GM19351 (cell line): ENCODE measurements around the gene TAF6.

Source experiments
- ATAC-seq: cut with Tn5 transposase; IDR thresholded peaks from one replicate; pipeline ENCODE4 v1.9.1; 2021; ENCODE audit warnings: mild to moderate bottlenecking, moderate library complexity; ENCODE audit not compliant: unreplicated experiment

The TAF6 gene

DNA sequence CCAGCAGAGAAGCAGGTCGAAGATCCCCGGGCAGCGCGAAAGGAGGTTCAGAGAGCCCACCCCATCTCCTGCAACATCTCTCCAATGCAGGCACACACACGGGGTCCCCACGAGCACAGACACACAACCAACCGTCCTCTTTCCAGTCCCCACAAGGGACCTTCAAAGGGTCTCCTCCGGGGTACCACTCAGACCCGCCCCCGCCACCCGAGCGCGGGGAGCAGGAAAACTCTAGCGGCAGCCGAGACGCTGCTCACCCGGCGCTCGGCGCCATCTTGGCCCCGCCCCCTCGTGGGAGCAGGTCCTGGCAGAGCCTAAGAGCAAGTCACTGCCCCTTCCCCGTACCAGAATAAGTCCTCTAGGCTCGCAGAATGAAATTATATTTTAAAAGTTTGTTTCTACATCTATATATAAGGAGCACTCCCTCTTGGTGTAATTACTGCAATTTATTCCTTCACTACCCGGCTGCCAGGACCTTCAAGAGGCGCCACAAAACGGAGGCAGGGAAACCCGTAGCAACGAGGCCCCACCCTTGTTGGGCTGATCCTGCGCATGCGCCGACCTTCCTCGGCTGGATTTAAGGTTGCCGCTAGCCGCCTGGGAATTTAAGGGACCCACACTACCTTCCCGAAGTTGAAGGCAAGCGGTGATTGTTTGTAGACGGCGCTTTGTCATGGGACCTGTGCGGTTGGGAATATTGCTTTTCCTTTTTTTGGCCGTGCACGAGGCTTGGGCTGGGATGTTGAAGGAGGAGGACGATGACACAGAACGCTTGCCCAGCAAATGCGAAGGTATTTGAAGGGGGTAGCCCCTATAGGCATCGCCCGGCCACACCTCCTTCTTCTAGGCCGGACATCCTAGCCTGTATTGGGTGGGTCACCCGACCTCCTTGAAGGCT is at the start of gene TAF6, which contains the start of gene CNPY4:
TAF6 (minus strand) TSS at position 287 of the 898 bp plus-strand sequence. CDS start 5,149 bp downstream, outside the sequence.
CNPY4 (plus strand) TSS at position 563 of the 898 bp plus-strand sequence; CDS start at position 674, 111 bp downstream.
- ATAC-seq: peak; percentile 78

DNA sequence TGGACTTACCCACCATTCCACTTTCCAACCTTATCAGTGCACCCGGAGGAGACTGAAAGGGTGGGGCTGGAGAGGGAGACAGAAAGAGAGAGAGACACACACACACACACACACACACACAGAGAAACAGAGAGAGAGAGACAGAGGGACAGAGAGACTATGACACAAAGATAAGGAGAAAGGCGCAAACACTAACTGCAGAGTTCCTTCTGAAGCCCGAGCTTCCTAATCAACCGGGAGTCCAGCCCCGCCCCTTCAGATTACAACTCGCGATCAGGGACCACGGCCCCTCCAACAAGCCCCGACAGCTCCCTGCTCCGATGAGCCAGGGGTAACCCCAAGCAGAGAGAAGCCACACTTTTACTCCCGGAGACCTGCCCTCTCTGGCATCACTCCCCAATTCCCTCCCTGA is 48.8 kb upstream of the TAF6 start:
- ATAC-seq: no peak

DNA sequence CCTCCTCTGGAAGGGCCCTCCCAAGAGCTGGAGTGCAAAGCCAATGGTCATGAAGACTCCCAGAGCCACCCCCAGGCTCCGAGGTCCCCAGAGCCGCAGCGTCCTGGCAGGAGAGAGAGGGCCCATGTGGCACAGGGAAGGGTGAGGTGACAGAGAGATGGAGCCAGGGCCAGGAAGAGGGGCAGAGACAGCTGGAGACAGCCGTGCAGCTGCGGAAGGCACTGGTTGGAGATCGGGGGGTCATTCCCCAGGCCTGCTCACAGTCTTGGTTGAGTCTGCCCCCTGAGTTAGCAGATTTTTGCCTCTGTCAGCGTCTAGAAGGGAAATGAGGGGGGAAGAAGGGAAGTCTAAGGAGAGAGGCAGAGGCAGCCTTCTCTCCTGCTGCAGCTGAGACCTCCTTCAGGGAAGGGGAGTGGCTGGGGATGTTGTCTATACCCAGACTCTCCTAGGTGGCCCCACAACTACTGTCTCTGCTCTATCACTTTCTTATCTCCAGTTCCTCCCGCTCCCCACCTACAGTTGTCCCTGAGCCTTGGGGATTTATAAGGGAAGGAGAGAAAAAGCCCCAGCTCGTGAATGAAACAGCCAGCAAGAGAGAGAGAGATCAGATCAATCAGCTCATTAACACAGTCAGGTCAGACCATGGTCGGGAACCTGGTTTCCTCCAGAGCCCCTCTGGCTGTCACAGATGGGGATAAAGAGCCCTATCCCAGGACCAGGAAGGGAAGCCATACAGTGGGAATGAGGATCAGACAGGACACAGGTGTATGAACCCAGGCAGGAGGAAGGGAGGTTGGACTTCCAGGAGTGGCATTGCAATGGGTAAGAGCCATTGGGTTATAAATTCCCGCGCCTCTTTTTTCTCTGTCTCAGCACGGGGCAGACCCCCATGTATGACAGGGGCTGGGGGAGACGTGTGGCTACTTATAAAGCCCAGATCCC is 48.1 kb upstream of the TAF6 start:
- no peak for ATAC-seq

DNA sequence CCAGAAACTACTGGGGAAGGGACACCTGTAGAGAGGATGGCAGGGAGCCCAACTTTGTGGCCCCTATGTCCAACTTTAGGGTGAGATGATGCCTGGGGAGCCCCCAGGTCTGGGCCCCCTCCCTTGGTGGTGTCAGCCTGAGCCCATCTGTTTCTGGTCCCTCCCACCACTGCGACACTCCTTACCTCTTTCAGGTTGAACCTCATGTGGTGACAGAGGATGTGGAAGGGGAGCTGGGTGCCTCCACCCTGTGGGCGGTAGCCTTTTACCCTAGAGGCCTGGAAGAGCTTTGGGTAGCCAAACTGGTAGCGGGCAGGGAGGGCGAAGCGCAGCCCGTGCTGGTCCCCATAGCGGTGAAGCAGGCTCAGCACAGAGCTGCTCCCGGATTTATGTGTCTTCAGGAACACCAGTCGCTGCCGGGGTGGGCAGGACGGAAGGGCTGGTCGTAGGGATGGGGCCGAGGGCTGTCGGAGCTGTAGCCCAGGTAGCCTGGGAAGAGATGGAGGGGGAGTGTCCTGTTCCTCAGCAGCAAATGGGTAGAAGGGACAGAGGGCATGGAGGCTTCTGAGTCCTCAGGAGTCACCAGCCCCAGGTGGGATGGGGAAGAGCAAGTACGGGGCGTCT is 47.3 kb upstream of the TAF6 start:
- no peak for ATAC-seq

DNA sequence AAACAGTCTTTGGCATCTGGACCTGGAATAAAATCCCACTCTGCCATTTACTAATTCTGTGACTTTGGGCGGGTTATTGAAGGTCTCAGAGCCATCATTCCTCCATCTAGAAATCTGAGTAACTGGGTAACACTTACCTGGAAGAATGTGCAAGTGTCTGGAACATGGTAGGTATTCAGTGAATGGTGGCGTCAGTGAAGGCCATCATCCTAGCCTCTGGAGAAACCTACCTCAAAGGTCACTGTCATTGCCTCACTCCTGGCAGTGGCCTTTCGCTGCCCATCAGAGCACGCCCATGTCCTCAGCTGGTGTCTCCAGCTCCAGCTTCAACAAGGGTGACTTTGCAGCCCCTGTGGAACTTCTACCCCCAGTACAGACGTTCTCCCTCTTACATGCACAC is 44.7 kb upstream of the TAF6 start:
- ATAC-seq: no peak

DNA sequence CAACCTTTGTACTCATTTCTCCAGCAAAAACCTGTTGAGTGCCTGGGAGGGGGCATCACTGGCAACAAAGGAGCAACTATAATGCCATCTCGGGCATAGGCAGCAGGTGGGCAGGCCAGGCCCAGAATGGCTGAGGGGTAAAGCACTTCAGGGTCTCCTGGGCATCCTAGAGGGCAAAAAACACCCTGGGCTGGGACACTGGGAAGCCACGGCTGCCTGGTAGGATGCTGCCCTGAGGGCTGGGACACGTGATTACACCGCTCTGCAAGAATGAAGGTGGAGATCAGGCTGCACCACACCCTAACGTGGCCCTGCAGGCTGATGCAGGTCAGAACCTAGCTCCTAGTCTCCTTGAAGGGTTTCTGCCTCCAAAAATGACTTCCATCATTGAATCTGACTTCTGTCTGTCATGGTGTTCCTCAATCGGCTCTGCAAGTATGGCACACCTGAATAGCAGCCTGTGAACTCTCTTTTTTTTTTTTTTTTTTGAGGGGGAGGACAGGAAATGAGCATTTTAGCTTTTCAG is 43.9 kb upstream of the TAF6 start:
- no peak for ATAC-seq

DNA sequence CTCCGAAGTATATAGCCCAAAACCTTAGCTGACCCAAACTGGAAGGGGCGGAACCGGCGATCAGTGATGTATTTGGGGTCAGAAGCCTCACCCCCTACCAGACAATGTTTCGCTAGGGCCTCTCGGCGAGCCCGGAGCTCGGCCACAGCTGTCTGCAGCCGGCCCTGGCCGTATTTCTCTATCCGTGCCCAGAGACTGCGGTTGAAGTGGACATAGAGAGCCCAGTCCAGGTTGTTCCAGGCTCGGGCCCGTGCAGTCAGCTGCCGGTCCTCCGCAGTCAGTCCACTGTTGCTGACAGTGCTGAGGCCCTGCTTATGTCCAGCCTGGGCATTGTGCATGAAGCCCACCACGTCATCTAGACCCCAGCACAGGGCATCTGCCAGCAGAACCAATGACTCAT is 40.9 kb upstream of the TAF6 start:
- ATAC-seq: no peak

DNA sequence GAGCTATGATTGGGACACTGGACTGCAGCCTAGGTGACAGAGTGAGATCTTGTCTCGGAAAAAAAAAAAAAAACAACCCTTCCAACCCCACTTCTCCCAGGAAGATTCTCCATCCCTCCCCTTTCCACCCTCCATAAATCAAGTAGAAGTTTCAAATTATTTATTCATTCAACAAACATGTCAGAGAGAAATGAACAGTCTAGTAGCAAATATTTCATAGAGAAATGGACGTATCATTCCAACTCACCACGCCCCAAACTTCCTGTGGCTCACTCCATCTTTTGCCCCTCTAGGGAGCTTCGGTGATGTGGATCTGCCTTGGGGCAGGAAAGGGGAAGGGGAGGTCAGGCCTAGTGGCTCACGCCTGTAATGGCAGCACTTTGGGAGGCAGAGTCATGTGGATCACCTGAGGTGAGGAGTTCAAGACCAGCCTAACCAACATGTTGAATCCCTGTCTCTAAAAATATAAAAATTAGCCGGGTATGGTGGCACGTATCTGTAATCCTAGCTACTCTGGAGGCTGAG is 40.0 kb upstream of the TAF6 start:
- no peak for ATAC-seq

DNA sequence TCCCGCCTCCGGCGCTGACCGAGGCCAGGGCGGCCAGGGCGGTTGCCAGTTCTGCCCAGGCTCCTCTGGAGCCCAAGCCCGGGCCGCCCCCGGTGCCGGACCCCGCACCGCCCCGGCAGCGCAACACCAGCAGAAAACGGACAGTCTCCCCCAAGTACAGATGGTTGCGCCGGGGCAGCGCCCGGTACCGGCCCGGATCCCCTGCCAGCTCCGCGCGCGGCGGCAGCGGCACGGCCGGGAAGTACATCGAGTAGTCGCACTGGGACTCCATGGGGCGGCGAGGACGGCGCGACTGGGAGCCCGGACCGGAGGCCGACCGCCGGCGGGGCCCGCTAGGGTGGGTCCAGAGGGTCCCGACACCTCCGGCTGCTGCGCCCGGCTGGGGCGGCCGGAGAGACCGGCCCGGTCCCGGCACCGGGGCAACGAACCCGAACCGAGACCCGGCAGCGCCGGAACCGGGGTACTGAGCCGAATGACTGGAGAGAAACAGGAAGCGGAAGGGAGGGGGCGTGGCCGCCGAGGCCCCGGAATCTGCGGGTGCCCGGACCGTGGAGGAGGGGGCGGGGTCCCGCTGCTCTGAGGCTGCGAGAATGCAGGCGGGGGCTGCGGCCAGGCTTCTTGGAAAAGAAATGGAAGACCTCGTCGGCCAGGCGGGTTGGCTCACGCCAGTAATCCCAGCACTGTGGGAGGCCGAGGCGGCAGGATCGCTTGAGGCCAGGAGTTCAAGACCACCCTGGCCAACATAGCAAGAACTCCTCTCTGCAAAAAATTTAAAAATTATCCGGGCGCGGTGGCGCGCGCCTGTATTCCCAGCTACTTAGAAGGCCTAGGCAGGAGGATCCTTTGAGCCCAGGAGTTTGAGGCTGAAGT is 39.3 kb upstream of the TAF6 start, which contains the start of gene TRAPPC14:
TRAPPC14 (minus strand) TSS at position 495 of the 870 bp plus-strand sequence; CDS start at position 271, 224 bp downstream.
- peak; percentile 90 for ATAC-seq

DNA sequence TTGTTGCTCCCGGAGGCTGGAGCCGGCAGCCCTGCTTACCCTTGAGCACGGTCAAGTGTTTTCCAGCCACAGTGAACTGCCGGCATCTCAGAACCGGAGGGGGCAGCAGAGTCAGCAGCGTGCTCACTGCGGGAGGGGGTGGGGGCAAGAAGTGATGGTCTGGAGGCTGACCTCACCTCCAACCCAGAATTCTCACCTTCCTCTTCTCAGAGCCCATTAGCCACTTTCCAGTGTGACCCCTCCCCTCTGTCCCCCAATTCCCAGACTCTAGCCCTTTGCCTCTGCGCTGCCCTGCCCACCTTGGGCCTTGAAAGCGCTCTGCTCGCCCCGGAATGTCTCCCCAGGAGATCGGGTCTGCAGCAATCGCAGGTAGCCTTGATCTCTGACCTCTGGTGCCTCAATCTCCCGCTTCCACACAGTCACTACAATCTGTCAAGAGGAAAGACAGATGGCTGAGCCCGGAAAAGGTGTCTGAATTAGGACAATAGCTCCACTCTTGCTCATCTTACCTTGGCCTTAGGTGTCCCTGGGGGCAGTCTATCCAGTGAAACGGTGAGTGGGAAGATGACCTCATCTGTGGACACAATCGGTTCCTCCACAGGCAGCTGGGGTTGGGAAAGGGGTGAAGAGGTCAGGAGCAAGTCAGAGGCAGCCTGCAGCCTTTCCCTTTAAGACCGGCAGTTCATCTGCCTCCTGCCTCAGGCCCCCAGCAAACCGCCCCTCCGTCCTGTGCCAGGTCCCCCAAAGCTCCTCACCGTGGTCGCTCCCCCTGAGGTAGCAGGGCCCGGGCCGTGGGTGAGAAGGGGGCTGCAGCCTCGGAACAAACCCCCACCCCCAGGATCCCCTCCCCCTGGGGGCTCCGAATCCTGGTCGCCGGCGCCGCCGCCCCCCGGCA is 38.4 kb upstream of the TAF6 start:
- no peak for ATAC-seq

DNA sequence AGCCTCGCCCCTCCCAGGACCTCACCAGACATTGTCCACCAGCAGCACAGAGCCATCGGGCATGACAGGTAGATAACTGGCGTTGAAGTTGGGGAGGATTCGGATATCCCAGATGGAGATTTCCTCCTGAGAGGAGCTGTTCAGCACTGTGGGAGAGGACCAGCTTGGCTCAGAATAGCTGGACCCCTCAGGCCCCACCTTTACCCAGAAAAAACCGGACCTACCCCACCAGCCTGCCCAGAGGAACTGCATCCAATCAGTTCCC is 37.8 kb upstream of the TAF6 start:
- no peak for ATAC-seq

DNA sequence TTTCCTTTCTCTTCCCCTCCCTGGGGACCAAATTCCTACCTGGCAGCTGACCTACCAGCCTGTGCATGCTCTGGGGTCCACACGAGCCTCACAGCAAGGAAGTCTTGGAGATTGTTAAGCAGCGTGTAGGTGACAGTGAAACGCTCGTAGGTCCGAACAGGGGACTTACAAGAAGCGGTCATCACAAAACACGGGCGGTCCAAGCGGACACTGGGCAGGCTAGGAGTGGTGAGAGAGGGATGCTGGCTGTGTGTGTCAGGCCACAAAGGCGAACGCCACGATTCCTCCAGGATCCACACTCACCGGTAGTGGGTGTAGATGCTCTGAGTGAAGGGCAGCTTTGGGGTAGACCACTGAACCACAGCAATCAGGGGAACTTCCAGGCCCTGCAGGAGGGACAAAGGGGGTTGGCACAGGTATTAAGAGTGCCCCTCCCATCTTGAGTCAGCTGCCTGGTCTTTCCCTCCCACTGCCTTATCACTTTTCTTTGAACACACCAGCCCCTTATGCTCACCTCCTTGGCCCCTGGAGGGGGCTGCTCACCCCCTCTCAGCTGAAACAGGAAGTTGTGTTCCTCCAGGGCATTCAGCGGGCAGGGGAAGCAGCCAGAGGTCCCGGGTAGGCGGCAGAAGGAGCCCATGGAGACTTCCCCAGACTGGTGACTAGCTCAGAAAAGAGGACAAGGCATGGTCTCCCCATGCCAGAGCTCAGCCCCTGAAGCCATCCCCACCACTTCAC is 37.3 kb upstream of the TAF6 start:
- no peak for ATAC-seq

DNA sequence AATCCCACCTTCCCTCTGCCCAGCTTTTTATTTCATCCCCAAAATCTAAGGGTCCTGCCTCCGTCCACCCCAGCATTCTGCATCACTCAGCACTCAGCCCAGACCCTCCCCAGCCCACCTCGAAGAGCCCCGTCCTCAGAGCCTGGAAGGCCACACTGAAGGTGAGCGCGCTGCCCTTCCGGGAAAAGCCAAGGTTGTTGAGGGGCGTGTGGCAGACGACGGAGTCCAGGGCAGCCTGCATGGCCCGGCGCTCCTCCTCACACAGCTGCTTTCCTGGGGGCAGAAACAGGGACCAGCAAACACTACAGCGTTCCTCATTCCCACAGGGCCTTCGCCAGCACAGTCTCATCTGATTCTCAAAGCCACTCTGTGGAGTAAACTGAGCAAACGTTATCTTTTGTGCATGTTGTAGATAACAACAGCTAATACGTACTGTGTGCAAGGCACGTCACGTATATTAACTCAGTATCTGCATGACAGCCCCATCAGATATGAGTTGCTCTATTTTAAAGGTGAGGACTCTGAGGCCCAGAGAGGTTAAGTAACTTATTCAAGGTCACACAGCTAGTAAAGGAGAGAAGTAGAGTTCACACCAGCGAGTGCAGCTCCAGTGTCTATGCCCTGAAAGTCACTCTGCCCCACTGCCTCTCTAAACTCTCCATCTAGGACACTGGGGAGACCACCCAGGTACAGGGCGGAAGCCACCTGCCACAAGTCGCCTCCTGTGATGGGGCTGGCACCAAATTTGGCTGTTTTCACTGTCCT is 36.6 kb upstream of the TAF6 start:
- ATAC-seq: no peak

DNA sequence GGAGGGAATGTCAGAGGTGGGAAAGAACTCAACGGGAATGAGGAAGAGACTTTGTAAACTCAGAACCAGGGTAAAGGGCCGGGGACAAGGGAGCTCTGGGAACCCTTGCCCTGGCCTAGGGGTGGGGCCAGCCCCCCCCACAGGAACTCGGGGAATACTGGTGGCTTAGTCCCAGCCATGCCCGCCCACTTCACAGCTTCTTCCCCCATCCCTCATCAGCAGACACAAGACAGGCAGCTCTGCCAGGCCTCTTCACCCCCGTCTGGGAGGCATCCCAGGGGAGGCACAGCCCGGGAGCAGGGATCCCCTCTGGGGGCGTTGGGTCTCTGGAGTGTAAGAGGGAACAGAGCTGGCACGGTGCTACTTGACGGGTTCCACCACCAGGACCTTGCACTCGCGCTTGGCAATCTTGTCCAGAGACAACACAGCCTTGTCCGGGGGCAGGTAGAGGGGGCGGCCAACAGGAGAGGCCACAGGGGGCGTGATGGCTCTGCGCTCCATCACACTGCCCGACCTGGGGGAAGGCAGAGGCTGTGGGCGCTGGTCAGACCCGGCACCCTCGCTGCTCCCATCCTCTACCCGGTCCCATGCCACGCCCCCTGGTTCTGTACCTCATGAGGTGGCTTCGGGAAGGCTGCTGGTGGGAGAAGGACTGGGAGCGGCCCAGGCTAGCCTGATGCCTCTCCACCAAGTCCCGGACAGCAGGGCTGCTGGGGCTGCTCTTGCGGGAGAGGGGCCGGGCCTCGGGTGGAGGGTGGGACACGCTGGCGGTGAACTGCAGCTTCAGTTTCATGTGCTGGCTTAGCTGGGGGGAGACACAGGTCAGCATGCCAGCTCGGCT is 35.7 kb upstream of the TAF6 start:
- ATAC-seq: no peak

DNA sequence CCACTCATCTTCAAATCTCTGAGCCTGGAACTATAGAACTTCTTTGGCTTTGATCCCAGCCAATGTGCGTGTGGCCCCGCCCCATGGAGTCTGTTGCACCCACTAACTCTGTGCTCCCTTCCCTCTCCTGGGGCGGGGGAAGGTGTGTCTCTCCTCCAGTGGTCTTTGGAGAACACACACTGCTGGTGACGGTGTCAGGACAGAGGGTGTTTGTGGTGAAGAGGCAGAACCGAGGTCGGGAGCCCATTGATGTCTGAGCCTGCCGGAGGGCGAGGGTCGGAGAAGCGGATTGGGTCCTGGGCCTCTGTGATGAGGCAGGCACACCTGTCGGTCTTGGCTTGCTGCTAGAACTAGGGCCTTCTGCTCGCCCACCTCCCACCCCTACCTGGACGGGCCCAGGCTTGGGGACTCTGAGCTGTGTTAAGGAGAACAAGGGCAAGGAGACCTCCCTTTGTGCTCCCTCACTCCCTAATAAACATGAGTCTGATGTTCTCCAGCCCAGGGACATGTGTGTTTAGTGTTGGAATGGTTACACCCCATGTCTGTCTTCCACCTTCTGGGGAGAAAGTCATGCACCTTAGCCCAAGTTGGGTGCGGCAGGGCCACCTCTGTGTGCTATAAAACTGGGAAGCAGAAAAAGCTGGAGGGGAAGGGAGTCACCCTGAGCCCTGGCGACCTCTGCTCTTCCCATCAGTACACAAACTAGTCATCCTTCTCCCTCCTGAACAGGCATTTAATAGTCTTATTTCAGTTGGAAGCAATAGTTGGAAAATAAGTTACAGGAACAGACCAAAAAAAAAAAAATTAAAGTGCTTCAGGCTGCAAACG is 34.8 kb upstream of the TAF6 start:
- no peak for ATAC-seq
